HepG2 (cell line): ENCODE results near the gene ADGRB3. TPM values are rescaled to one million over a fixed set of nuclear protein-coding genes. Genes with fewer than 3 reads are reported as not detected.

Source experiments
- ATAC-seq: fragments of 200-7000 bp; cut with Tn5 transposase; 3 replicates; pipeline ENCODE4 v1.9.1; 2020; ENCODE audit warnings: mild to moderate bottlenecking, moderate library complexity
- BruUV-seq: library from RNA; stranded (reverse); fragments of 400-500 nt; replicated peaks from 2 replicates; lab custom pipeline; 2021; lab: Mats Ljungman, UMichigan
- CTCF ChIA-PET: fragments of 300-600 bp; formaldehyde crosslinking; extraction: SDS; loops from one replicate; lab custom pipeline; 2021; ENCODE audit warnings: low total read pairs, inconsistent platforms, low intra/inter-chr PET ratio; lab: Yijun Ruan, JAX
- POLR2A ChIA-PET: fragments of 350-600 bp; sonication (Branson Sonifier 250); formaldehyde crosslinking; loops from one replicate; lab custom pipeline; 2020; ENCODE audit warnings: antibody characterized with exemption, inconsistent platforms; lab: Yijun Ruan, JAX
- DNase-seq: peaks from one replicate; pipeline ENCODE4 v3.0.0-alpha.2; 2015; ENCODE audit warnings: low spot score
- FAIRE-seq: peaks from 3 replicates; lab custom pipeline; 2011; peaks lifted over from hg19 to GRCh38; lab: Jason Lieb, UNC
- H2AFZ ChIP-seq: one replicate; pipeline ENCODE4 v1.6.1; 2011; ENCODE audit warnings: low read length, inconsistent platforms
- H3K27ac ChIP-seq: fragments of 300-600 bp; 3 replicates; pipeline ENCODE4 v1.8.0; 2011; ENCODE audit warnings: mixed run types, mild to moderate bottlenecking, mixed read lengths, low read length, inconsistent platforms; ENCODE audit not compliant: insufficient read depth; ENCODE audit errors: extremely low read length
- H3K27me3 ChIP-seq, 2 experiments: fragments of 200-600 bp in 1 of 2; 2 replicates in 1 of 2; 3 replicates in 1 of 2; pipeline versions ENCODE4 v1.6.0 to v1.8.0; 2011; ENCODE audit warnings: low read length in 2 of 2, mild to moderate bottlenecking in 2 of 2, moderate library complexity in 2 of 2, inconsistent platforms in 1 of 2; ENCODE audit not compliant: insufficient read depth in 2 of 2, control insufficient read depth in 1 of 2
- H3K36me3 ChIP-seq, 2 experiments: fragments of 200-600 bp in 1 of 2; replicated peaks in 1 of 2; 2 replicates in 1 of 2; 3 replicates in 1 of 2; pipeline versions ENCODE4 v1.5.1 to v1.8.0; 2011; ENCODE audit warnings: low read length in 2 of 2, inconsistent platforms in 1 of 2; ENCODE audit not compliant: insufficient read depth in 2 of 2, control insufficient read depth in 1 of 2
- H3K4me1 ChIP-seq: 2 replicates; pipeline ENCODE4 v1.5.1; 2012; ENCODE audit warnings: low read length, inconsistent platforms; ENCODE audit not compliant: insufficient read depth
- H3K4me2 ChIP-seq: 2 replicates; pipeline ENCODE4 v1.6.0; 2011; ENCODE audit warnings: low read depth, low read length, inconsistent platforms
- H3K4me3 ChIP-seq, 3 experiments: fragments of 200-600 bp in 1 of 3; sonication (generic), shearing (Covaris generic) in 1 of 3; replicated peaks in 1 of 3; 2 replicates each; pipeline ENCODE4 v1.5.1; 2011 to 2016; ENCODE audit warnings: low read length in 3 of 3, inconsistent platforms in 2 of 3, low read depth in 2 of 3, mild to moderate bottlenecking in 2 of 3, control low read depth in 1 of 3, mixed read lengths in 1 of 3; ENCODE audit not compliant: insufficient read depth in 1 of 3
- H3K79me2 ChIP-seq: one replicate; pipeline ENCODE4 v1.6.1; 2011; ENCODE audit warnings: low read length, inconsistent platforms; ENCODE audit not compliant: insufficient read depth
- H3K9ac ChIP-seq: 2 replicates; pipeline ENCODE4 v1.6.0; 2011; ENCODE audit warnings: mild to moderate bottlenecking, low read depth, low read length, inconsistent platforms; ENCODE audit not compliant: insufficient read depth
- H3K9me3 ChIP-seq: 2 replicates; pipeline ENCODE4 v1.5.1; 2012; ENCODE audit warnings: mild to moderate bottlenecking, low read length
- H4K20me1 ChIP-seq: 2 replicates; pipeline ENCODE4 v1.6.0; 2011; ENCODE audit warnings: inconsistent platforms, mild to moderate bottlenecking, low read length, moderate library complexity; ENCODE audit not compliant: insufficient read depth
- BRCA1 ChIP-seq: sonication (generic); formaldehyde crosslinking; IDR thresholded peaks from 2 replicates; pipeline ENCODE4 v1.4.0; 2020; ENCODE audit warnings: missing genetic modification reagents
- FOXM1 ChIP-seq: sonication (generic); formaldehyde crosslinking; IDR thresholded peaks from 2 replicates; pipeline ENCODE4 v1.5.0; 2020; ENCODE audit warnings: missing genetic modification reagents
- HNRNPK ChIP-seq: fragments of 200-400 bp; formaldehyde crosslinking; IDR thresholded peaks from 2 replicates; pipeline ENCODE4 v1.6.1; 2018; ENCODE audit warnings: low read length, low read depth, moderate library complexity, mild to moderate bottlenecking; ENCODE audit not compliant: poor library complexity, severe bottlenecking
- PHF8 ChIP-seq: sonication (generic); formaldehyde crosslinking; IDR thresholded peaks from 2 replicates; pipeline ENCODE4 v1.5.0; 2020; ENCODE audit warnings: missing genetic modification reagents
- RFXANK ChIP-seq: IDR thresholded peaks from 2 replicates; pipeline ENCODE4 v1.6.1; 2016
- TOE1 ChIP-seq: sonication (generic); formaldehyde crosslinking; IDR thresholded peaks from 2 replicates; pipeline ENCODE4 v1.4.0; 2020; ENCODE audit warnings: mild to moderate bottlenecking, missing genetic modification reagents
- YEATS4 ChIP-seq: sonication (generic); formaldehyde crosslinking; IDR thresholded peaks from 2 replicates; pipeline ENCODE4 v1.4.0; 2020; ENCODE audit warnings: missing genetic modification reagents, borderline replicate concordance
- ZBTB8A ChIP-seq: sonication (generic); formaldehyde crosslinking; IDR thresholded peaks from 2 replicates; pipeline ENCODE4 v1.4.0; 2020; ENCODE audit warnings: mild to moderate bottlenecking, low read depth, missing genetic modification reagents, borderline replicate concordance
- ZNF737 ChIP-seq: sonication (generic); formaldehyde crosslinking; IDR thresholded peaks from 2 replicates; pipeline ENCODE4 v1.5.0; 2020; ENCODE audit warnings: missing genetic modification reagents, mild to moderate bottlenecking, borderline replicate concordance
- WGBS: methylation state at CpG from one replicate; pipeline ENCODE4 v1.1.6; 2017; ENCODE audit warnings: low lambda C conversion rate; 5-methylcytosine and 5-hydroxymethylcytosine counted together
- in situ Hi-C: cut with HindIII; loops from 2 replicates; pipeline ENCODE4 v1.10.0; 2017; ENCODE audit warnings: low pct_unique_long_range_greater_than_20kb; ENCODE audit not compliant: extremely low pct_ligation_motif_present
- intact Hi-C: fragments of 100-400 bp; cut with micrococcal nuclease; formaldehyde crosslinking; loops from one replicate; pipeline ENCODE4 v1.10.0; 2022; ENCODE audit not compliant: unreplicated experiment
- polyA plus RNA-seq, 8 experiments: library from polyadenylated mRNA; depleted of rRNA in 3 of 8; stranded (reverse) in 7 of 8; unstranded in 1 of 8; fragments of >200 nt; fragmentation: Illumina TruSeq in 4 of 8; extraction: Trizol in 4 of 8; gene quantifications; 2 replicates each; pipeline versions ENCODE4 v1.2.1 to v1.2.3, GENCODE V29; 2011 to 2016; ENCODE audit warnings: low read depth in 4 of 8, missing spikeins in 1 of 8, mixed read lengths in 1 of 8; ENCODE audit not compliant: insufficient read depth in 1 of 8
- total RNA-seq, 5 experiments: library from RNA; depleted of rRNA; stranded (reverse); fragments of >200 nt; fragmentation: Illumina TruSeq; extraction: Trizol; gene quantifications; 2 replicates each; pipeline ENCODE4 v1.2.3, GENCODE V29; 2016; ENCODE audit warnings: low read depth in 1 of 5
- TF ChIP-seq, protein P1 (sequence below): sonication (generic); formaldehyde crosslinking; IDR thresholded peaks from 2 replicates; pipeline ENCODE4 v1.5.0; 2020; ENCODE audit warnings: mild to moderate bottlenecking, low read depth, missing genetic modification reagents, borderline replicate concordance
- TF ChIP-seq, protein P2 (sequence below): fragments of 450-650 bp; IDR thresholded peaks from 2 replicates; pipeline ENCODE4 v1.6.1; 2017
- TF ChIP-seq, protein P3 (sequence below): sonication (generic); formaldehyde crosslinking; IDR thresholded peaks from 2 replicates; pipeline ENCODE4 v1.4.0; 2020; ENCODE audit warnings: mild to moderate bottlenecking, missing genetic modification reagents, borderline replicate concordance
- TF ChIP-seq, protein P4 (sequence below): IDR thresholded peaks from 2 replicates; pipeline ENCODE4 v1.6.1; 2016; ENCODE audit warnings: control low read depth
- TF ChIP-seq, protein P5 (sequence below): sonication (generic); formaldehyde crosslinking; IDR thresholded peaks from 2 replicates; pipeline ENCODE4 v1.9.0; 2021; ENCODE audit warnings: mild to moderate bottlenecking, missing genetic modification reagents

ADGRB3 gene
- total and polyA plus RNA-seq, 2 of the 13 experiments (the other 11 are each of a cell fraction or from before 2014, with no cell fraction given), result not detected

DNA sequence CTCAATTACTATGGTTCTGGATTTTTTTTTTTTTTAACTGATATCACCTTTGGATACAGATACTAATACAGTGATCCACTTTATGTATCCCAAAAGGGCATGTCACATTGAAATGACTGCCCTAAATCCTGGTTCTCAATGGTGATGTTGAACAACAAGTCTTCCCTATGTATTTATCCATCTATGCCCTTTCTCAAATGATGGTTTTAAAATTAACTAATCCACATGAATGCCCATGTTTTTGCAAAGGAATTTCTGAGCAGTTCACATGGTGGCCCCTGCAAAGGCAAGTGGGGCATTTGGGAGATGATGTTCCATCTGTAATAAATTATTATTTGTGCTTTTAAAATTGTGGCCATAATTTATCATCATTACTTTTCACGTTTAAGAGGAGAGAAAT, 2.7 kb downstream of the ADGRB3 start:
- BruUV-seq, result no TSS peak
- no peak overlapping the region for H3K9ac ChIP-seq
- H3K36me3 ChIP-seq, result no peaks in the 10 kb centered on the region
- WGBS, result 4% methylated on average over 1 of the region's 1 CpG
- no peak overlapping the region for H3K4me3 ChIP-seq
- CTCF ChIA-PET, result interaction anchor here (0.6 to 1.6 kb wide), 4 partner anchors 14 to 1470 kb away, joined by 3 to 7 read pairs (median 3); no protein-coding TSS in a partner anchor
- no peaks in the 10 kb centered on the region for H3K79me2 ChIP-seq
- H3K4me2 ChIP-seq, result no peak overlapping the region
- FAIRE-seq (no peak), ATAC-seq (no peak), DNase-seq (no peak)
- peaks cover 13% of the 10 kb centered on the region for H3K4me1 ChIP-seq
- POLR2A ChIA-PET, result no interaction called here
- intact Hi-C loops, result loop anchor here (1.0 to 5.0 kb wide), 4 partner anchors 141 to 1470 kb away; no protein-coding TSS in a partner anchor
- in situ Hi-C loops, result loop anchor here (25.0 kb wide), 2 partner anchors 325 to 1475 kb away; no protein-coding TSS in a partner anchor
- H3K27ac ChIP-seq, result no peak overlapping the region
- H3K27me3 ChIP-seq, result peaks cover 0 to 19% of the 10 kb centered on the region in 2 experiments; a peak in 3 of 5 replicates
- H3K9me3 ChIP-seq, result no peaks in the 10 kb centered on the region
- no peak overlapping the region for H2AFZ ChIP-seq
- no peaks in the 10 kb centered on the region for H4K20me1 ChIP-seq
- TF ChIP-seq FOXM1 (CRISPR knock-in tag) (no peak), RFXANK (CRISPR knock-in tag) (no peak), PHF8 (CRISPR knock-in tag) (no peak), ZBTB8A (CRISPR knock-in tag) (no peak), BRCA1 (CRISPR knock-in tag) (no peak), ZNF737 (CRISPR knock-in tag) (no peak), TOE1 (no peak), HNRNPK (no peak), YEATS4 (no peak)
- TF ChIP-seq, protein P1, sequence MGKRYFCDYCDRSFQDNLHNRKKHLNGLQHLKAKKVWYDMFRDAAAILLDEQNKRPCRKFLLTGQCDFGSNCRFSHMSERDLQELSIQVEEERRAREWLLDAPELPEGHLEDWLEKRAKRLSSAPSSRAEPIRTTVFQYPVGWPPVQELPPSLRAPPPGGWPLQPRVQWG, result no peak
- TF ChIP-seq, protein P2, sequence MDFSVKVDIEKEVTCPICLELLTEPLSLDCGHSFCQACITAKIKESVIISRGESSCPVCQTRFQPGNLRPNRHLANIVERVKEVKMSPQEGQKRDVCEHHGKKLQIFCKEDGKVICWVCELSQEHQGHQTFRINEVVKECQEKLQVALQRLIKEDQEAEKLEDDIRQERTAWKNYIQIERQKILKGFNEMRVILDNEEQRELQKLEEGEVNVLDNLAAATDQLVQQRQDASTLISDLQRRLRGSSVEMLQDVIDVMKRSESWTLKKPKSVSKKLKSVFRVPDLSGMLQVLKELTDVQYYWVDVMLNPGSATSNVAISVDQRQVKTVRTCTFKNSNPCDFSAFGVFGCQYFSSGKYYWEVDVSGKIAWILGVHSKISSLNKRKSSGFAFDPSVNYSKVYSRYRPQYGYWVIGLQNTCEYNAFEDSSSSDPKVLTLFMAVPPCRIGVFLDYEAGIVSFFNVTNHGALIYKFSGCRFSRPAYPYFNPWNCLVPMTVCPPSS, result no peak
- TF ChIP-seq, protein P3, sequence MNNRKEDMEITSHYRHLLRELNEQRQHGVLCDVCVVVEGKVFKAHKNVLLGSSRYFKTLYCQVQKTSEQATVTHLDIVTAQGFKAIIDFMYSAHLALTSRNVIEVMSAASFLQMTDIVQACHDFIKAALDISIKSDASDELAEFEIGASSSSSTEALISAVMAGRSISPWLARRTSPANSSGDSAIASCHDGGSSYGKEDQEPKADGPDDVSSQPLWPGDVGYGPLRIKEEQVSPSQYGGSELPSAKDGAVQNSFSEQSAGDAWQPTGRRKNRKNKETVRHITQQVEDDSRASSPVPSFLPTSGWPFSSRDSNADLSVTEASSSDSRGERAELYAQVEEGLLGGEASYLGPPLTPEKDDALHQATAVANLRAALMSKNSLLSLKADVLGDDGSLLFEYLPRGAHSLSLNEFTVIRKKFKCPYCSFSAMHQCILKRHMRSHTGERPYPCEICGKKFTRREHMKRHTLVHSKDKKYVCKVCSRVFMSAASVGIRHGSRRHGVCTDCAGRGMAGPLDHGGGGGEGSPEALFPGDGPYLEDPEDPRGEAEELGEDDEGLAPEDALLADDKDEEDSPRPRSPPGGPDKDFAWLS (CRISPR knock-in tag), result no peak
- TF ChIP-seq, protein P4, sequence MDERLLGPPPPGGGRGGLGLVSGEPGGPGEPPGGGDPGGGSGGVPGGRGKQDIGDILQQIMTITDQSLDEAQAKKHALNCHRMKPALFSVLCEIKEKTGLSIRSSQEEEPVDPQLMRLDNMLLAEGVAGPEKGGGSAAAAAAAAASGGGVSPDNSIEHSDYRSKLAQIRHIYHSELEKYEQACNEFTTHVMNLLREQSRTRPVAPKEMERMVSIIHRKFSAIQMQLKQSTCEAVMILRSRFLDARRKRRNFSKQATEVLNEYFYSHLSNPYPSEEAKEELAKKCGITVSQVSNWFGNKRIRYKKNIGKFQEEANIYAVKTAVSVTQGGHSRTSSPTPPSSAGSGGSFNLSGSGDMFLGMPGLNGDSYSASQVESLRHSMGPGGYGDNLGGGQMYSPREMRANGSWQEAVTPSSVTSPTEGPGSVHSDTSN (CRISPR knock-in tag), result no peak
- TF ChIP-seq, protein P5, sequence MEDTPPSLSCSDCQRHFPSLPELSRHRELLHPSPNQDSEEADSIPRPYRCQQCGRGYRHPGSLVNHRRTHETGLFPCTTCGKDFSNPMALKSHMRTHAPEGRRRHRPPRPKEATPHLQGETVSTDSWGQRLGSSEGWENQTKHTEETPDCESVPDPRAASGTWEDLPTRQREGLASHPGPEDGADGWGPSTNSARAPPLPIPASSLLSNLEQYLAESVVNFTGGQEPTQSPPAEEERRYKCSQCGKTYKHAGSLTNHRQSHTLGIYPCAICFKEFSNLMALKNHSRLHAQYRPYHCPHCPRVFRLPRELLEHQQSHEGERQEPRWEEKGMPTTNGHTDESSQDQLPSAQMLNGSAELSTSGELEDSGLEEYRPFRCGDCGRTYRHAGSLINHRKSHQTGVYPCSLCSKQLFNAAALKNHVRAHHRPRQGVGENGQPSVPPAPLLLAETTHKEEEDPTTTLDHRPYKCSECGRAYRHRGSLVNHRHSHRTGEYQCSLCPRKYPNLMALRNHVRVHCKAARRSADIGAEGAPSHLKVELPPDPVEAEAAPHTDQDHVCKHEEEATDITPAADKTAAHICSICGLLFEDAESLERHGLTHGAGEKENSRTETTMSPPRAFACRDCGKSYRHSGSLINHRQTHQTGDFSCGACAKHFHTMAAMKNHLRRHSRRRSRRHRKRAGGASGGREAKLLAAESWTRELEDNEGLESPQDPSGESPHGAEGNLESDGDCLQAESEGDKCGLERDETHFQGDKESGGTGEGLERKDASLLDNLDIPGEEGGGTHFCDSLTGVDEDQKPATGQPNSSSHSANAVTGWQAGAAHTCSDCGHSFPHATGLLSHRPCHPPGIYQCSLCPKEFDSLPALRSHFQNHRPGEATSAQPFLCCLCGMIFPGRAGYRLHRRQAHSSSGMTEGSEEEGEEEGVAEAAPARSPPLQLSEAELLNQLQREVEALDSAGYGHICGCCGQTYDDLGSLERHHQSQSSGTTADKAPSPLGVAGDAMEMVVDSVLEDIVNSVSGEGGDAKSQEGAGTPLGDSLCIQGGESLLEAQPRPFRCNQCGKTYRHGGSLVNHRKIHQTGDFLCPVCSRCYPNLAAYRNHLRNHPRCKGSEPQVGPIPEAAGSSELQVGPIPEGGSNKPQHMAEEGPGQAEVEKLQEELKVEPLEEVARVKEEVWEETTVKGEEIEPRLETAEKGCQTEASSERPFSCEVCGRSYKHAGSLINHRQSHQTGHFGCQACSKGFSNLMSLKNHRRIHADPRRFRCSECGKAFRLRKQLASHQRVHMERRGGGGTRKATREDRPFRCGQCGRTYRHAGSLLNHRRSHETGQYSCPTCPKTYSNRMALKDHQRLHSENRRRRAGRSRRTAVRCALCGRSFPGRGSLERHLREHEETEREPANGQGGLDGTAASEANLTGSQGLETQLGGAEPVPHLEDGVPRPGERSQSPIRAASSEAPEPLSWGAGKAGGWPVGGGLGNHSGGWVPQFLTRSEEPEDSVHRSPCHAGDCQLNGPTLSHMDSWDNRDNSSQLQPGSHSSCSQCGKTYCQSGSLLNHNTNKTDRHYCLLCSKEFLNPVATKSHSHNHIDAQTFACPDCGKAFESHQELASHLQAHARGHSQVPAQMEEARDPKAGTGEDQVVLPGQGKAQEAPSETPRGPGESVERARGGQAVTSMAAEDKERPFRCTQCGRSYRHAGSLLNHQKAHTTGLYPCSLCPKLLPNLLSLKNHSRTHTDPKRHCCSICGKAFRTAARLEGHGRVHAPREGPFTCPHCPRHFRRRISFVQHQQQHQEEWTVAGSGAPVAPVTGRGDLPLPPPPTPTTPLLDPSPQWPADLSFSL, result no peak
